HAP-1 (cell line): ENCODE measurements around the gene CACNA1D.
"Not testable (repeated sequence)": the region's sequence is repeated elsewhere in the genome, so short reads cannot be mapped to it uniquely, and the experiment has no call there.

Experiments
- DNase-seq, 2 experiments: peaks; one replicate each; pipeline ENCODE4 v3.0.0-alpha.2; 2016 to 2020; ENCODE audit warnings: low spot score in 2 of 2
- H3K27me3 ChIP-seq: fragments of 250-450 bp; sonication (Bioruptor Pico); 2 replicates; pipeline ENCODE4 v1.5.1; 2020; ENCODE audit warnings: low read depth, mild to moderate bottlenecking, moderate library complexity
- H3K36me3 ChIP-seq: fragments of 250-450 bp; sonication (Bioruptor Pico); replicated peaks from 2 replicates; pipeline ENCODE4 v1.5.1; 2020; ENCODE audit warnings: mild to moderate bottlenecking
- H3K4me1 ChIP-seq: fragments of 250-450 bp; sonication (Bioruptor Pico); 2 replicates; pipeline ENCODE4 v1.5.1; 2020; ENCODE audit warnings: mild to moderate bottlenecking
- H3K4me3 ChIP-seq: fragments of 250-450 bp; sonication (Bioruptor Pico); 2 replicates; pipeline ENCODE4 v1.5.1; 2020; ENCODE audit warnings: mild to moderate bottlenecking, moderate library complexity
- H3K9me3 ChIP-seq: fragments of 250-450 bp; sonication (Bioruptor Pico); 2 replicates; pipeline ENCODE4 v1.5.1; 2020; ENCODE audit warnings: mild to moderate bottlenecking, moderate library complexity
- in situ Hi-C: fragments of 300-500 bp; cut with MboI; formaldehyde crosslinking; loops from 3 replicates; pipeline ENCODE4 v1.14.3; 2020; ENCODE audit warnings: low sequenced_read_pairs, inconsistent platforms, mixed read lengths

CACNA1D gene

GRCh38 chr3:53628536-53629401 lies 134.4 kb downstream of the CACNA1D start:
- in situ Hi-C loops = no loop called here
- no peaks in the 10 kb centered on the region for H3K36me3 ChIP-seq
- H3K4me3 ChIP-seq = no peak overlapping the region
- no peaks in the 10 kb centered on the region for H3K9me3 ChIP-seq
- no peak for DNase-seq
- peaks cover 5% of the 10 kb centered on the region; the same call in 1 of the 2 replicates for H3K27me3 ChIP-seq
- H3K4me1 ChIP-seq = no peaks in the 10 kb centered on the region; the same call in 1 of the 2 replicates

- no peak for DNase-seq
- in situ Hi-C loops = no loop called here
- Histone ChIP-seq H3K4me3 (no peak overlapping the region), H3K36me3 (no peaks in the 10 kb centered on the region), H3K4me1 (no peaks in the 10 kb centered on the region; the same call in 1 of the 2 replicates), H3K9me3 (no peaks in the 10 kb centered on the region), H3K27me3 (peaks cover 10% of the 10 kb centered on the region)
Observed at GRCh38 chr3:53629402-53629723, 135.0 kb downstream of the CACNA1D start.

GRCh38 chr3:53630547-53630946 lies 136.1 kb downstream of the CACNA1D start:
- no peaks in the 10 kb centered on the region for H3K36me3 ChIP-seq
- no peak for DNase-seq
- H3K9me3 ChIP-seq = no peaks in the 10 kb centered on the region
- in situ Hi-C loops = no loop called here
- no peaks in the 10 kb centered on the region; the same call in 1 of the 2 replicates for H3K4me1 ChIP-seq
- H3K4me3 ChIP-seq = no peak overlapping the region
- peaks cover 10% of the 10 kb centered on the region for H3K27me3 ChIP-seq

- Histone ChIP-seq H3K36me3 (no peaks in the 10 kb centered on the region), H3K27me3 (peaks cover 10% of the 10 kb centered on the region), H3K4me1 (no peaks in the 10 kb centered on the region; the same call in 1 of the 2 replicates), H3K9me3 (no peaks in the 10 kb centered on the region), H3K4me3 (no peak overlapping the region)
- in situ Hi-C loops = no loop called here
- no peak for DNase-seq
Observed at GRCh38 chr3:53633197-53633787, 138.9 kb downstream of the CACNA1D start.

- no peaks in the 10 kb centered on the region for H3K9me3 ChIP-seq
- in situ Hi-C loops = no loop called here
- no peak for DNase-seq
- H3K4me1 ChIP-seq = no peaks in the 10 kb centered on the region
- H3K4me3 ChIP-seq = no peak overlapping the region
- H3K36me3 ChIP-seq = no peaks in the 10 kb centered on the region
- peaks cover 10% of the 10 kb centered on the region for H3K27me3 ChIP-seq
Observed at GRCh38 chr3:53635041-53635440, 140.6 kb downstream of the CACNA1D start.

- H3K9me3 ChIP-seq, in situ Hi-C loops, H3K27me3 ChIP-seq, H3K4me3 ChIP-seq, H3K4me1 ChIP-seq, DNase-seq, H3K36me3 ChIP-seq: not testable (repeated sequence)
Observed at GRCh38 chr3:53638806-53639205, 144.4 kb downstream of the CACNA1D start.

- Histone ChIP-seq H3K4me3 (no peak overlapping the region), H3K9me3 (no peaks in the 10 kb centered on the region), H3K4me1 (no peaks in the 10 kb centered on the region), H3K27me3 (peaks cover 4% of the 10 kb centered on the region; the same call in 1 of the 2 replicates), H3K36me3 (no peaks in the 10 kb centered on the region)
- DNase-seq = no peak
- in situ Hi-C loops = no loop called here
Observed at GRCh38 chr3:53641397-53641796, 147.0 kb downstream of the CACNA1D start.

- Histone ChIP-seq H3K9me3 (no peaks in the 10 kb centered on the region), H3K4me1 (no peaks in the 10 kb centered on the region), H3K4me3 (no peak overlapping the region), H3K27me3 (peaks cover 4% of the 10 kb centered on the region; the same call in 1 of the 2 replicates), H3K36me3 (no peaks in the 10 kb centered on the region)
- in situ Hi-C loops = no loop called here
- no peak for DNase-seq
Observed at GRCh38 chr3:53642211-53642610, 147.8 kb downstream of the CACNA1D start.

- no peaks in the 10 kb centered on the region for H3K9me3 ChIP-seq
- in situ Hi-C loops = no loop called here
- H3K4me1 ChIP-seq = no peaks in the 10 kb centered on the region
- no peaks in the 10 kb centered on the region for H3K36me3 ChIP-seq
- H3K27me3 ChIP-seq = peaks cover 4% of the 10 kb centered on the region; the same call in 1 of the 2 replicates
- peak in 1 of 2 experiments; percentile 16 for DNase-seq
- no peak overlapping the region for H3K4me3 ChIP-seq
Observed at GRCh38 chr3:53643757-53644156, 149.3 kb downstream of the CACNA1D start.

GRCh38 chr3:53645754-53646153 lies 151.3 kb downstream of the CACNA1D start:
- no peaks in the 10 kb centered on the region for H3K4me1 ChIP-seq
- no peak overlapping the region for H3K4me3 ChIP-seq
- H3K27me3 ChIP-seq = peaks cover 4% of the 10 kb centered on the region; the same call in 1 of the 2 replicates
- no peaks in the 10 kb centered on the region for H3K9me3 ChIP-seq
- H3K36me3 ChIP-seq = no peaks in the 10 kb centered on the region
- DNase-seq = no peak
- in situ Hi-C loops = no loop called here

- Histone ChIP-seq H3K9me3 (no peaks in the 10 kb centered on the region), H3K36me3 (no peaks in the 10 kb centered on the region), H3K4me1 (no peaks in the 10 kb centered on the region), H3K27me3 (peaks cover 4% of the 10 kb centered on the region; the same call in 1 of the 2 replicates), H3K4me3 (no peak overlapping the region)
- no peak for DNase-seq
- in situ Hi-C loops = no loop called here
Observed at GRCh38 chr3:53646723-53647122, 152.3 kb downstream of the CACNA1D start.

GRCh38 chr3:53649816-53650215 lies 155.4 kb downstream of the CACNA1D start:
- Histone ChIP-seq H3K4me1 (no peaks in the 10 kb centered on the region), H3K9me3 (no peaks in the 10 kb centered on the region), H3K36me3 (no peaks in the 10 kb centered on the region), H3K4me3 (no peak overlapping the region), H3K27me3 (peaks cover 3% of the 10 kb centered on the region; the same call in 1 of the 2 replicates)
- in situ Hi-C loops = no loop called here
- DNase-seq = no peak

- H3K27me3 ChIP-seq = no peaks in the 10 kb centered on the region
- in situ Hi-C loops = no loop called here
- no peak overlapping the region for H3K4me3 ChIP-seq
- H3K9me3 ChIP-seq = no peaks in the 10 kb centered on the region
- no peaks in the 10 kb centered on the region for H3K36me3 ChIP-seq
- no peaks in the 10 kb centered on the region for H3K4me1 ChIP-seq
- no peak for DNase-seq
Observed at GRCh38 chr3:53650424-53650823, 156.0 kb downstream of the CACNA1D start.

GRCh38 chr3:53650928-53651661 lies 156.7 kb downstream of the CACNA1D start:
- no peaks in the 10 kb centered on the region for H3K4me1 ChIP-seq

More at GRCh38 chr3:53650928-53651661, 156.7 kb downstream of the CACNA1D start:
- H3K36me3 ChIP-seq = no peaks in the 10 kb centered on the region
- no peak overlapping the region for H3K4me3 ChIP-seq
- in situ Hi-C loops = no loop called here
- no peaks in the 10 kb centered on the region for H3K27me3 ChIP-seq
- H3K9me3 ChIP-seq = no peaks in the 10 kb centered on the region
- no peak for DNase-seq
